ENCODE measurements around the gene ZNF337.

DNA sequence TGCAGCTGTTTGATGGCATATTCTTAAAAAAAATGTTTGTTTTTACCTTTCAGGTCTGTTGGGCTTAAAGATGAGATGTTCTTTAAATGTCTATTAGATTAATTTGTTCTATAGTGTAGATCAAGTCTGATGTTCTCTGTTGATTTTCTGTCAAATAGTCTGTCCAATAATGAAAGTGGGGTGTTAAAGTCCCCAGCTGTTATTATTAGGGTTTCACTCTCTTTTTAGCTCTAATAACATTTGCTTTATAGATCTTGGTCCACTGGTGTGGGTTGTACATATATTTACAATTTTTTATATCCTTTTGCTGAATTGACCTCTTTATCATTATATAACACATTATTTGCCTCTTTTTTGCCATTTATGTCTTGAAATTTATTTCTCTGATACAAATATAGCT lies 11.0 kb upstream of the ZNF337 start:
- no peak for TF ChIP-seq EZH2 (IDR thresholded peaks at IDR 0.05; ENCODE audit: insufficient read depth, low read length)
- TF ChIP-seq, protein P1, sequence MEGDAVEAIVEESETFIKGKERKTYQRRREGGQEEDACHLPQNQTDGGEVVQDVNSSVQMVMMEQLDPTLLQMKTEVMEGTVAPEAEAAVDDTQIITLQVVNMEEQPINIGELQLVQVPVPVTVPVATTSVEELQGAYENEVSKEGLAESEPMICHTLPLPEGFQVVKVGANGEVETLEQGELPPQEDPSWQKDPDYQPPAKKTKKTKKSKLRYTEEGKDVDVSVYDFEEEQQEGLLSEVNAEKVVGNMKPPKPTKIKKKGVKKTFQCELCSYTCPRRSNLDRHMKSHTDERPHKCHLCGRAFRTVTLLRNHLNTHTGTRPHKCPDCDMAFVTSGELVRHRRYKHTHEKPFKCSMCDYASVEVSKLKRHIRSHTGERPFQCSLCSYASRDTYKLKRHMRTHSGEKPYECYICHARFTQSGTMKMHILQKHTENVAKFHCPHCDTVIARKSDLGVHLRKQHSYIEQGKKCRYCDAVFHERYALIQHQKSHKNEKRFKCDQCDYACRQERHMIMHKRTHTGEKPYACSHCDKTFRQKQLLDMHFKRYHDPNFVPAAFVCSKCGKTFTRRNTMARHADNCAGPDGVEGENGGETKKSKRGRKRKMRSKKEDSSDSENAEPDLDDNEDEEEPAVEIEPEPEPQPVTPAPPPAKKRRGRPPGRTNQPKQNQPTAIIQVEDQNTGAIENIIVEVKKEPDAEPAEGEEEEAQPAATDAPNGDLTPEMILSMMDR (IDR thresholded peaks at IDR 0.05; ENCODE audit: insufficient read depth, low read depth, low read length), result no peak
